ENCODE data around the gene USP11.

Gene USP11

DNA sequence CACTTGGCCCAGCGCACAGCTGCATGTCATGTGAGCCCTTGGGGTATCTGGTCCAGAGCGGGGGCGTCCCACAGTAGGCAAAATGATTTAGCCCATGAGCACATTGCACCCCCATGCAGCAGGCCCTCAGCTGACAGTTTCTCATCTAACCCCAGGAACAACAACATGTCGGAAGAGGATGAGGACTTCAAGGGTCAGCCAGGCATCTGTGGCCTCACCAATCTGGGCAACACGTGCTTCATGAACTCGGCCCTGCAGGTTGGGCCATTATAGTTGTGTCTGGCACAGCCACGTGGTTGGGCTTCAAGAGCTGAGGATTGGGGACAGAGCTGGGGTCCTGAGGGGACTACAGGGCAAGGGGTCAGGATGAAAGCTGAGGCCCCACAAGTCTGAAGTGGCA, 7.8 kb downstream of the USP11 start:
- CTCF ChIA-PET: no interaction called here
- POLR2A ChIA-PET: interaction anchor here (0.8 kb wide), 1 partner anchor 235 kb away, joined by 3 read pairs; no protein-coding TSS in a partner anchor
- TF ChIP-seq, protein P1, sequence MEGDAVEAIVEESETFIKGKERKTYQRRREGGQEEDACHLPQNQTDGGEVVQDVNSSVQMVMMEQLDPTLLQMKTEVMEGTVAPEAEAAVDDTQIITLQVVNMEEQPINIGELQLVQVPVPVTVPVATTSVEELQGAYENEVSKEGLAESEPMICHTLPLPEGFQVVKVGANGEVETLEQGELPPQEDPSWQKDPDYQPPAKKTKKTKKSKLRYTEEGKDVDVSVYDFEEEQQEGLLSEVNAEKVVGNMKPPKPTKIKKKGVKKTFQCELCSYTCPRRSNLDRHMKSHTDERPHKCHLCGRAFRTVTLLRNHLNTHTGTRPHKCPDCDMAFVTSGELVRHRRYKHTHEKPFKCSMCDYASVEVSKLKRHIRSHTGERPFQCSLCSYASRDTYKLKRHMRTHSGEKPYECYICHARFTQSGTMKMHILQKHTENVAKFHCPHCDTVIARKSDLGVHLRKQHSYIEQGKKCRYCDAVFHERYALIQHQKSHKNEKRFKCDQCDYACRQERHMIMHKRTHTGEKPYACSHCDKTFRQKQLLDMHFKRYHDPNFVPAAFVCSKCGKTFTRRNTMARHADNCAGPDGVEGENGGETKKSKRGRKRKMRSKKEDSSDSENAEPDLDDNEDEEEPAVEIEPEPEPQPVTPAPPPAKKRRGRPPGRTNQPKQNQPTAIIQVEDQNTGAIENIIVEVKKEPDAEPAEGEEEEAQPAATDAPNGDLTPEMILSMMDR (IDR thresholded peaks at IDR 0.05; ENCODE audit: control extremely low read depth, extremely low read depth, low read depth, missing control alignments): no peak
- no peak for DNase-seq (ENCODE audit: extremely low spot score)

DNA sequence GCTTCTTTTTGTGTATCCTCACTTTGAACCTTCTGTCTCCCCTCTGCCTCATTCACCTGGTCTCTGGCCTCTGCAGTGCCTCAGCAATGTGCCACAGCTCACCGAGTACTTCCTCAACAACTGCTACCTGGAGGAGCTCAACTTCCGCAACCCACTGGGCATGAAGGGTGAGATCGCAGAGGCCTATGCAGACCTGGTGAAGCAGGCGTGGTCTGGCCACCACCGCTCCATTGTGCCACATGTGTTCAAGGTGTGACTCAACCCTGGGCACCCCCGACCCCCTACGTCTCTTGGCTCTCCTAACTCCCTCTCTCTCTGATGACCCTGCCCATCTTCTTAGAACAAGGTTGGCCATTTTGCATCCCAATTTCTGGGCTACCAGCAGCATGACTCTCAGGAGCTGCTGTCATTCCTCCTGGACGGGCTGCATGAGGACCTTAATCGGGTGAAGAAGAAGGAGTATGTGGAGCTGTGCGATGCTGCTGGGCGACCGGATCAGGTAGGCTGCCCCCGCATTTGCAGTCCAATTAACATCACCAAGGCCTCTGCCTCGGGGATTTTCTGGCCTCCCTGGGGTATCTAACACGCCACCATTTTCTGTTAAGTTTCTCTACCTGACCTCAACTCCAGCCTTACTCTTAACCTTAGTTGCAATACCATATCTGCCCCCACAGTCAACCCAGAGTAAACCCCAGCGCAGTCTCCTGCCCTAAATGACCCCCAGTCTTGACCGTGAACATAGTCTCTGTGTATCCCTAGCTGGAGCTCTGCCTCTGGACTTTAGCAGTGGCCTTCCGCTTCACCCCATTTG, 8.6 kb downstream of the USP11 start:
- ChIA-PET POLR2A (interaction anchor here (0.8 kb wide), 1 partner anchor 234 kb away, joined by 3 read pairs; no protein-coding TSS in a partner anchor), CTCF (no interaction called here)
- TF ChIP-seq, protein P1 (IDR thresholded peaks at IDR 0.05; ENCODE audit: control extremely low read depth, extremely low read depth, low read depth, missing control alignments): no peak
- DNase-seq (ENCODE audit: extremely low spot score): no peak

DNA sequence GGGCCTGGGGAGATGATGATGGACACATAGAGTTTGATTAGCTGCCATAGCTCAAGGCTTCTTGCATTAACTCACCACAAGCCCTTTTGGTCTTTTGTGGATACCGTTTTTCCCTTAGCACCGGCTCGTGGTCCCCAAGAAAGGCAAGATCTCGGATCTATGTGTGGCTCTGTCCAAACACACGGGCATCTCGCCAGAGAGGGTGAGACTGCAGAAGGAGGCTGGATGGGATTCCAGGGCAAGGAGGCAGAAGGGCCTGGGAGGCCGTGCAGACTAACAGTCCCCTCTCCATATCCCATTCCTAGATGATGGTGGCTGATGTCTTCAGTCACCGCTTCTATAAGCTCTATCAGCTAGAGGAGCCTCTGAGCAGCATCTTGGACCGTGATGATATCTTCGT, 9.5 kb downstream of the USP11 start:
- TF ChIP-seq, protein P1 (IDR thresholded peaks at IDR 0.05; ENCODE audit: control extremely low read depth, extremely low read depth, low read depth, missing control alignments): no peak
- CTCF ChIA-PET: no interaction called here
- no peak for DNase-seq (ENCODE audit: extremely low spot score)
- POLR2A ChIA-PET: no interaction called here

DNA sequence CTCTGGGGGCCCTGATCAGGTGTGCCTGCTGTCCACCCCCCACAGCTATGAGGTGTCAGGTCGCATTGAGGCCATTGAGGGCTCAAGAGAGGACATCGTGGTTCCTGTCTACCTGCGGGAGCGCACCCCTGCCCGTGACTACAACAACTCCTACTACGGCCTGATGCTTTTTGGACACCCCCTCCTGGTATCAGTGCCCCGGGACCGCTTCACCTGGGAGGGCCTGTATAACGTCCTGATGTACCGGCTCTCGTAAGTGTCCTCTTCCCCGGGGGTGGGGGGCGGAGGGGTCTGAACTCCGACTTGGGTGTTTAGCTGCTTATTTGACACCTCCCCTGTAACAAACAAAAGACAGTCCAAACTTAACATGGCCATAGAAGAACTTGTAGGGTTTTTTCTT, 10.5 kb downstream of the USP11 start:
- no peak for DNase-seq (ENCODE audit: extremely low spot score)
- TF ChIP-seq, protein P1 (IDR thresholded peaks at IDR 0.05; ENCODE audit: control extremely low read depth, extremely low read depth, low read depth, missing control alignments): no peak
- CTCF ChIA-PET: no interaction called here
- POLR2A ChIA-PET: no interaction called here

DNA sequence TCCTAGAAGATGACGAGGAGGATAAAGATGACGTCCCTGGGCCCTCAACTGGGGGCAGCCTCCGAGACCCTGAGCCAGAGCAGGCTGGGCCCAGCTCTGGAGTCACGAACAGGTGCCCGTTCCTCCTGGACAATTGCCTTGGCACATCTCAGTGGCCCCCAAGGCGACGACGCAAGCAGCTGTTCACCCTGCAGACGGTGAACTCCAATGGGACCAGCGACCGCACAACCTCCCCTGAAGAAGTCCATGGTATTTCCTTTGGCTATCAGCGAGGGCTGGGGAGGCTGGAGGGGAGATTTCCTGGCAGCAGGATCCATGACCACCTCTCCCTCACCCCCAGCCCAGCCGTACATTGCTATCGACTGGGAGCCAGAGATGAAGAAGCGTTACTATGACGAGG, 11.9 kb downstream of the USP11 start:
- TF ChIP-seq, protein P1 (IDR thresholded peaks at IDR 0.05; ENCODE audit: control extremely low read depth, extremely low read depth, low read depth, missing control alignments): no peak
- ChIA-PET CTCF (interaction anchor here (1.4 kb wide), 1 partner anchor 8 kb away, joined by 3 read pairs; no protein-coding TSS in a partner anchor), POLR2A (interaction anchor here (0.6 kb wide), 1 partner anchor 16 kb away, joined by 3 read pairs; no protein-coding TSS in a partner anchor)

DNA sequence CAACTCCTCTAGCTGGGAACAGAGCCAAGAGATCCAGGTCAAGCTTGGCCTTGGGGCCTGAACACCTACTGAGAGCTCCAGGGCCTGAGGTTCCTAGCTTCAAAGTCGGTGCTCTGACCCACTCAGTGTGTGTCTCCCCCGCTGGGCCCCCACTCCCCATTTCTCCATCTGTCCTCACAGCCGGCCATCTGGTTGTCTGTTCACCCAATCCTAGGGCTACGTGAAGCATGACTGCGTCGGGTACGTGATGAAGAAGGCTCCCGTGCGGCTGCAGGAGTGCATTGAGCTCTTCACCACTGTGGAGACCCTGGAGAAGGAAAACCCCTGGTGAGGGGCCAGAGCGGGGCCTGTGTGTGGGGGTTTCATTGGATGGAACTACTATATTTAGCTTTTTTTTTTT, 12.3 kb downstream of the USP11 start:
- CTCF ChIA-PET: interaction anchor here (1.4 kb wide), 1 partner anchor 9 kb away, joined by 3 read pairs; no protein-coding TSS in a partner anchor
- TF ChIP-seq, protein P1 (IDR thresholded peaks at IDR 0.05; ENCODE audit: control extremely low read depth, extremely low read depth, low read depth, missing control alignments): no peak
- POLR2A ChIA-PET: interaction anchor here (0.6 kb wide), 1 partner anchor 17 kb away, joined by 3 read pairs; no protein-coding TSS in a partner anchor
- DNase-seq (ENCODE audit: extremely low spot score): no peak

More for the DNA sequence above, 11.9 kb downstream of the USP11 start:
- DNase-seq (ENCODE audit: extremely low spot score): no peak
